Heart left ventricle (tissue), 16 donors: ENCODE data around the gene TTC24. TPM values are rescaled to one million over a fixed set of nuclear protein-coding genes. Genes with fewer than 3 reads are reported as not detected.

Experiments used
- ATAC-seq, 4 donors: fragments of 200-7000 bp; cut with Tn5 transposase; one replicate each; pipeline ENCODE4 v1.9.1; 2020 to 2022; ENCODE audit warnings: moderate library complexity in 4 of 4, mild to moderate bottlenecking in 3 of 4, moderate number of reproducible peaks in 1 of 4
- DNase-seq, 5 donors: peaks; one replicate each; pipeline ENCODE4 v3.0.0-alpha.2; 2020
- H3K27ac ChIP-seq, 12 donors: fragments of 200-600 bp; sonication (generic) in 4 of 12; one replicate each; pipeline versions ENCODE4 v1.5.0 to v1.8.0; 2016 to 2022; ENCODE audit warnings: mild to moderate bottlenecking in 2 of 12
- H3K27me3 ChIP-seq, 9 donors: fragments of 200-600 bp; sonication (generic) in 2 of 9; one replicate each; pipeline versions ENCODE4 v1.5.1 to v1.8.0; 2016 to 2022; ENCODE audit warnings: mild to moderate bottlenecking in 3 of 9
- H3K36me3 ChIP-seq, 9 donors: fragments of 200-600 bp; sonication (generic) in 2 of 9; one replicate each; pipeline versions ENCODE4 v1.5.0 to v1.8.0; 2018 to 2022; ENCODE audit warnings: mild to moderate bottlenecking in 2 of 9
- H3K4me1 ChIP-seq, 12 donors: fragments of 200-600 bp; sonication (generic) in 4 of 12; one replicate each; pipeline versions ENCODE4 v1.5.0 to v1.8.0; 2016 to 2022; ENCODE audit warnings: mild to moderate bottlenecking in 3 of 12
- H3K4me3 ChIP-seq, 12 donors: fragments of 200-600 bp; sonication (generic) in 4 of 12; one replicate each; pipeline versions ENCODE4 v1.5.0 to v1.8.0; 2017 to 2022; ENCODE audit warnings: mild to moderate bottlenecking in 9 of 12, moderate library complexity in 4 of 12
- H3K9me3 ChIP-seq, 12 donors: fragments of 200-600 bp; sonication (generic) in 4 of 12; one replicate each; pipeline versions ENCODE4 v1.5.0 to v1.8.0; 2016 to 2022; ENCODE audit warnings: mild to moderate bottlenecking in 1 of 12
- CTCF ChIP-seq, 12 donors: fragments of 200-600 bp; sonication (generic) in 4 of 12; IDR thresholded peaks; one replicate each; pipeline versions ENCODE4 v1.5.0 to v1.8.0; 2018 to 2022; ENCODE audit warnings: antibody characterized with exemption in 12 of 12, mild to moderate bottlenecking in 5 of 12
- POLR2A ChIP-seq, 2 donors: fragments of 450-650 bp; IDR thresholded peaks; one replicate each; pipeline ENCODE4 v1.6.1; 2017; ENCODE audit warnings: antibody characterized with exemption in 2 of 2, mild to moderate bottlenecking in 2 of 2, moderate library complexity in 2 of 2
- WGBS, 4 donors: extraction: QIAGEN DNeasy Blood & Tissue Kit in 2 of 4; methylation state at CpG; one replicate each; pipeline versions ENCODE4 v1.1.5 to v1.1.7; 2013 to 2018; 5-methylcytosine and 5-hydroxymethylcytosine counted together
- intact Hi-C, 10 donors: fragments of 100-400 bp; cut with DNase I; formaldehyde crosslinking; loops; one replicate each; pipeline versions ENCODE4 v1.11.1 to v1.14.2; 2022
- polyA plus RNA-seq, 2 donors: library from polyadenylated mRNA; stranded (reverse); fragments of 200-250 nt; gene quantifications; one replicate each; pipeline ENCODE4 v1.2.3, GENCODE V29; 2013
- total RNA-seq, 9 donors: library from RNA; depleted of rRNA in 2 of 9; stranded (reverse); fragments of >200 nt in 2 of 9; fragmentation: NEBNext Ultra II Directional in 3 of 9; extraction: Animal tissue kit (Norgen Biotek cat#: 25700) in 3 of 9; gene quantifications; one replicate each; pipeline versions ENCODE4 v1.1.0 to v1.2.4, GENCODE V29; 2016 to 2023
- donor health status: ischemic (EF 13 %, LVEDD 7.1; RV severe dilation, severe dysfunction).
- donor health status: healthy with polysubstance abuse.
- donor health status: DM: no; HTN: yes; CAD: no.
- donor health status: DM: no; HTN: no; CAD: no.
- donor health status: ischemic (EF 25% LVEDD 6.9; RV normal size, moderate dysfunction).
- donor health status: ischemic (EF 25% LVEDD 5.7; RV mildly dilated, moderate dysfunction).
- donor health status: healthy.
- donor health status: DM: yes; HTN: yes; CAD: no.
- donor health status: ischemic (EF 35%, LVEDD 5.7; RV mildly dilated, moderate dysfunction).
- donor health status: nonischemic (EF 11% LVEDD 7.7; RV severe dilation, severe dysfunction).
- donor health status: DM: yes; HTN: yes; CAD: no.
- donor health status: PGD.
- donor health status: ischemic (EF 29% LVEDD 5.4; RV normal size, mild dysfunction).
- donor health status: nonischemic (EF 23%, LVEDD 6.1; RV moderate dilation, normal function).

TTC24 gene
- total and polyA plus RNA-seq, 11 donors, result 0.19 TPM; not detected in 10

- ATAC-seq (no peak), DNase-seq (no peak)
- WGBS, 4 donors, result 88 to 92% (median 90%) methylated on average over 10 of the region's 10 CpGs
- Histone ChIP-seq H3K4me3 (peak overlapping the region in 7 of 12 donors; percentile 84 to 95 (median 90)), H3K27ac (peak overlapping the region in 8 of 12 donors; percentile 76 to 94 (median 90)), H3K27me3 (no peaks in the 10 kb centered on the region), H3K9me3 (no peaks in the 10 kb centered on the region), H3K4me1 (peaks cover 0 to 17% (median 12%) of the 10 kb centered on the region in 12 donors), H3K36me3 (peaks cover 0 to 28% (median 16%) of the 10 kb centered on the region in 9 donors)
- intact Hi-C loops, result loop anchor here in 4 of 10 donors (5.0 kb wide), 4 partner anchors 83 to 133 kb away; partner anchors contain the start of gene MEF2D (in 1 of the 4)
- TF ChIP-seq POLR2A (IDR thresholded peaks at IDR 0.05), result no peak
- no peak for TF ChIP-seq CTCF (IDR thresholded peaks at IDR 0.05)
Measured at GRCh38 chr1:156590326-156591180, 11.0 kb downstream of the TTC24 start.

GRCh38 chr1:156591181-156591431 is 11.6 kb downstream of the TTC24 start:
- H3K4me1 ChIP-seq, result peaks cover 0 to 17% (median 12%) of the 10 kb centered on the region in 12 donors
- DNase-seq (no peak), ATAC-seq (no peak)
- intact Hi-C loops, result loop anchor here in 4 of 10 donors (5.0 kb wide), 4 partner anchors 84 to 134 kb away; partner anchors contain the start of gene MEF2D (in 1 of the 4)
- H3K36me3 ChIP-seq, result peaks cover 0 to 32% (median 22%) of the 10 kb centered on the region in 9 donors
- no peaks in the 10 kb centered on the region for H3K27me3 ChIP-seq
- TF ChIP-seq POLR2A (IDR thresholded peaks at IDR 0.05), result no peak
- no peak for TF ChIP-seq CTCF (IDR thresholded peaks at IDR 0.05)
- no peaks in the 10 kb centered on the region for H3K9me3 ChIP-seq
- peak overlapping the region; percentile 75 to 97 (median 89) for H3K4me3 ChIP-seq
- peak overlapping the region; percentile 76 to 94 (median 86) for H3K27ac ChIP-seq
- 22 to 43% (median 28%) methylated on average over 6 of the region's 6 CpGs for WGBS, 4 donors

GRCh38 chr1:156591432-156592157 is 12.1 kb downstream of the TTC24 start, which contains the start of gene NAXE:
NAXE (plus strand) TSS chr1:156591776; CDS start chr1:156591805, 29 bp downstream.
- 0 to 1% (median 1%) methylated on average over 15 to 60 of the region's 60 CpGs for WGBS, 4 donors
- peak within 1 kb of the TSS; percentile 75 to 97 (median 89) for H3K4me3 ChIP-seq
- ATAC-seq, result peak; percentile 80 to 97 (median 94)
- TF ChIP-seq POLR2A (IDR thresholded peaks at IDR 0.05), result peak in 1 of 2 donors; percentile 66
- no peak for TF ChIP-seq CTCF (IDR thresholded peaks at IDR 0.05)
- H3K36me3 ChIP-seq, result peaks cover 0 to 37% (median 27%) of the 10 kb centered on the region in 9 donors
- H3K9me3 ChIP-seq, result no peaks in the 10 kb centered on the region
- peaks cover 0 to 17% (median 12%) of the 10 kb centered on the region in 12 donors for H3K4me1 ChIP-seq
- intact Hi-C loops, result loop anchor here in 4 of 10 donors (5.0 kb wide), 4 partner anchors 84 to 134 kb away; partner anchors contain the start of gene MEF2D (in 1 of the 4)
- no peaks in the 10 kb centered on the region for H3K27me3 ChIP-seq
- DNase-seq, result peak; percentile 78 to 89 (median 80)
- H3K27ac ChIP-seq, result peak within 1 kb of the TSS; percentile 76 to 94 (median 86)
